Right lobe of liver (tissue), 4 donors: ENCODE data around the gene MANSC4.
"Not testable (repeated sequence)": the region's sequence is repeated elsewhere in the genome, so short reads cannot be mapped to it uniquely, and the experiment has no call there.

Experiments used
- POLR2A ChIP-seq: fragments of 450-650 bp; IDR thresholded peaks from one replicate; pipeline ENCODE4 v1.6.1; 2017; ENCODE audit warnings: antibody characterized with exemption, mild to moderate bottlenecking
- TF ChIP-seq, protein P1 (sequence below), 4 donors: fragments of 200-600 bp in 3 of 4; fragments of 450-650 bp in 1 of 4; IDR thresholded peaks; one replicate each; pipeline versions ENCODE4 v1.5.1 to v1.8.0; 2016 to 2022; ENCODE audit warnings: antibody characterized with exemption in 4 of 4, mild to moderate bottlenecking in 2 of 4
- donor health status: DM: no; HTN: no; CAD: no.
- donor health status: DM: no; HTN: no; CAD: no.
- donor health status: DM: no; HTN: yes; CAD: no.

DNA sequence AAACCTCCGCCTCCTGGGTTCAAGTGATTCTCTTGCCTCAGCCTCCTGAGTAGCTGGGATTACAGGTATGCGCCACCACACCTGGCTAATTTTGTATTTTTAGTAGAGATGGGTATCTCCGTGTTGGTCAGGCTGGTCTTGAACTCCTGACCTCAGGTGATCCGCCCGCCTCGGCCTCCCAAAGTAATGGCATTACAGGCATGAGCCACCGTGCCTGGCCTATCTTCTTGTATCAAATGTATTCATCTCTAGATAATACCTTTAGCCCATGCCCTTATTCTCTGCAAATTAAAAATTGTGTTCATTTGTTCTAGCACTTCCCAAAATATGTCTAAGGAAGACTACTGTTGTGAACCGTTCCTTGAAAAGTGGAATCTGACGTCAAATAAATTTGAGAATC is 45.7 kb downstream of the MANSC4 start:
- not testable (repeated sequence) for TF ChIP-seq POLR2A
- TF ChIP-seq, protein P1, sequence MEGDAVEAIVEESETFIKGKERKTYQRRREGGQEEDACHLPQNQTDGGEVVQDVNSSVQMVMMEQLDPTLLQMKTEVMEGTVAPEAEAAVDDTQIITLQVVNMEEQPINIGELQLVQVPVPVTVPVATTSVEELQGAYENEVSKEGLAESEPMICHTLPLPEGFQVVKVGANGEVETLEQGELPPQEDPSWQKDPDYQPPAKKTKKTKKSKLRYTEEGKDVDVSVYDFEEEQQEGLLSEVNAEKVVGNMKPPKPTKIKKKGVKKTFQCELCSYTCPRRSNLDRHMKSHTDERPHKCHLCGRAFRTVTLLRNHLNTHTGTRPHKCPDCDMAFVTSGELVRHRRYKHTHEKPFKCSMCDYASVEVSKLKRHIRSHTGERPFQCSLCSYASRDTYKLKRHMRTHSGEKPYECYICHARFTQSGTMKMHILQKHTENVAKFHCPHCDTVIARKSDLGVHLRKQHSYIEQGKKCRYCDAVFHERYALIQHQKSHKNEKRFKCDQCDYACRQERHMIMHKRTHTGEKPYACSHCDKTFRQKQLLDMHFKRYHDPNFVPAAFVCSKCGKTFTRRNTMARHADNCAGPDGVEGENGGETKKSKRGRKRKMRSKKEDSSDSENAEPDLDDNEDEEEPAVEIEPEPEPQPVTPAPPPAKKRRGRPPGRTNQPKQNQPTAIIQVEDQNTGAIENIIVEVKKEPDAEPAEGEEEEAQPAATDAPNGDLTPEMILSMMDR (IDR thresholded peaks at IDR 0.05), result not testable (repeated sequence)
